C4-2B (cell line): ENCODE results near the gene ASCL1.

Experiments
- H3K27ac ChIP-seq: fragments of 450-650 bp; 2 replicates; pipeline ENCODE4 v1.5.1; 2017
- ZFX ChIP-seq: fragments of 450-650 bp; IDR thresholded peaks from 2 replicates; pipeline ENCODE4 v1.6.1; 2017
- TF ChIP-seq, protein P1 (sequence below): fragments of 450-650 bp; conservative IDR thresholded peaks from 2 replicates; pipeline ENCODE4 v1.5.1; 2017; ENCODE audit warnings: mild to moderate bottlenecking

ASCL1 gene

GRCh38 chr12:102966200-102966863 is 8.9 kb downstream of the ASCL1 start:
- no peak overlapping the region for H3K27ac ChIP-seq
- TF ChIP-seq ZFX, result no peak
- TF ChIP-seq, protein P1, sequence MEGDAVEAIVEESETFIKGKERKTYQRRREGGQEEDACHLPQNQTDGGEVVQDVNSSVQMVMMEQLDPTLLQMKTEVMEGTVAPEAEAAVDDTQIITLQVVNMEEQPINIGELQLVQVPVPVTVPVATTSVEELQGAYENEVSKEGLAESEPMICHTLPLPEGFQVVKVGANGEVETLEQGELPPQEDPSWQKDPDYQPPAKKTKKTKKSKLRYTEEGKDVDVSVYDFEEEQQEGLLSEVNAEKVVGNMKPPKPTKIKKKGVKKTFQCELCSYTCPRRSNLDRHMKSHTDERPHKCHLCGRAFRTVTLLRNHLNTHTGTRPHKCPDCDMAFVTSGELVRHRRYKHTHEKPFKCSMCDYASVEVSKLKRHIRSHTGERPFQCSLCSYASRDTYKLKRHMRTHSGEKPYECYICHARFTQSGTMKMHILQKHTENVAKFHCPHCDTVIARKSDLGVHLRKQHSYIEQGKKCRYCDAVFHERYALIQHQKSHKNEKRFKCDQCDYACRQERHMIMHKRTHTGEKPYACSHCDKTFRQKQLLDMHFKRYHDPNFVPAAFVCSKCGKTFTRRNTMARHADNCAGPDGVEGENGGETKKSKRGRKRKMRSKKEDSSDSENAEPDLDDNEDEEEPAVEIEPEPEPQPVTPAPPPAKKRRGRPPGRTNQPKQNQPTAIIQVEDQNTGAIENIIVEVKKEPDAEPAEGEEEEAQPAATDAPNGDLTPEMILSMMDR, result no peak

DNA sequence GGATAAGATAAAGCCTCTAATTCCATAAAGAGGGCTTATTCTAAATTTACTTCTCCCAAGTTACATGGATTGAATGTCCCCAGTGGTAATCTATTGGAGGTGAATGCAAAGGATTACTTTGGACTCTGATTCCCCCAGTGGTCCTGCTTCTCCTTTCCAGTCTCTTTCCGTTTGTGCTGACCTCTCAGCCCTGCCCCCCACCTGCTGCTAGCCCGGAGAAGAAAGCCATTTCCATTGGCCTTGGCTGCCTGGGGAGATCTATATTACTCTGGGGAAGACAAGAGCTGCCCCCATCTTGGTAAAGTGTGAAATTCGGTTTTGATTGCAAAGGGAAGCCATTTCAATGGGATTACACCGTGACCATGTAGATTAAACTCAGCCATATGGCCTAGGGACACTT is 13.3 kb downstream of the ASCL1 start:
- no peak overlapping the region for H3K27ac ChIP-seq
- TF ChIP-seq, protein P1, result no peak
- TF ChIP-seq ZFX, result no peak

DNA sequence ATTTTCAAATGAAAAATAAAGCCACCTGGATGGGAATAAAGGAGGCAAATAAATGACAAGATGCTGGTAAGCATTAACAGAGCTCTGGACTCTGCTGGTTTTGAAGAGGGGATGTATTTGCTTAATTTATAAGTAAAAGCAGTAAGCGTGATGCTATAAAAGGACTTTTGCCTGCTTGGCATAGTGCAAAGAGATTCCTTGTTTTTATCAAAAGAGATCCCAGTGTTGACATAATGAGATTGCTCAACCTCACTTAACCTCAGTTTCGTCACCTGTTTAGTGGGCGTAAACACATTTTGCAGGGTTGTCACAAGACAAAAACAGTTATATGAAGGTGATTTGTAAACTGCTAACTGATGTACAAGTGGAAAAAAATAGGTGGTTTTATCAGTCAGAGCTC is 13.8 kb downstream of the ASCL1 start:
- TF ChIP-seq, protein P1, result no peak
- no peak for TF ChIP-seq ZFX
- no peak overlapping the region for H3K27ac ChIP-seq

GRCh38 chr12:102973583-102973982 is 16.1 kb downstream of the ASCL1 start:
- no peak overlapping the region for H3K27ac ChIP-seq
- TF ChIP-seq ZFX, result no peak
- TF ChIP-seq, protein P1, result no peak

DNA sequence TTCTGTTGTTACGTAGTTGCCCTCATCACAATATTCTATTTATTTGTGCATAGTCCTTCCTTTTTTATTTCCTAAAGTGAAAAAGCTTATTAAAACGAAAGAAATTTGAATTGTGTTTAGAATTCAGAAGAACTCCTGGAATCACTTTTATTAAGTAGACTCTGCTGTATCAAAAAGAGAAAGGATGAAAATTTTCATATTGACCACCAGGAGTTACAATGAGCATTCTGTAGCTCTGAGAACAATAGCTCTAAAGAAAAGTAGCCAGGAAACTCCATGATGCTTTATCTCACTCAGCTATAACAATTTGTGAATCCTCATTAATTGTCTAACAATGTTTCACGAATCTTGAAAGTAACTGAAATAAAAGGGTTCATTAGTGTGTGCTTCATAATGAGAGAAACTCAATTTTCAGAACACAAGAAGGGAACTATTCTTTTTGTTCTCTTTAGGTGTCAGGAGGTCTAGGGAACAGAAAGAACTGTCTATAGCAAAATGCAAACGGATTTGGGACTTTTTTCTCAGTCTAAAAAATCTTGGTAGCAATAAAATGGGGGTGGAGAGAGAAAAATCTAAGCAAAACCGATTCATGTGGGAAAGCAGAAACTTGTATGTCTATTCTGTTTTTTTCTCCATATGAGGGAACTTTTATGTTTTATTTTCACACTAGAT is 19.3 kb downstream of the ASCL1 start:
- no peak for TF ChIP-seq ZFX
- TF ChIP-seq, protein P1, result peak; percentile 21; the same call in 1 of the 2 replicates
- no peak overlapping the region for H3K27ac ChIP-seq

DNA sequence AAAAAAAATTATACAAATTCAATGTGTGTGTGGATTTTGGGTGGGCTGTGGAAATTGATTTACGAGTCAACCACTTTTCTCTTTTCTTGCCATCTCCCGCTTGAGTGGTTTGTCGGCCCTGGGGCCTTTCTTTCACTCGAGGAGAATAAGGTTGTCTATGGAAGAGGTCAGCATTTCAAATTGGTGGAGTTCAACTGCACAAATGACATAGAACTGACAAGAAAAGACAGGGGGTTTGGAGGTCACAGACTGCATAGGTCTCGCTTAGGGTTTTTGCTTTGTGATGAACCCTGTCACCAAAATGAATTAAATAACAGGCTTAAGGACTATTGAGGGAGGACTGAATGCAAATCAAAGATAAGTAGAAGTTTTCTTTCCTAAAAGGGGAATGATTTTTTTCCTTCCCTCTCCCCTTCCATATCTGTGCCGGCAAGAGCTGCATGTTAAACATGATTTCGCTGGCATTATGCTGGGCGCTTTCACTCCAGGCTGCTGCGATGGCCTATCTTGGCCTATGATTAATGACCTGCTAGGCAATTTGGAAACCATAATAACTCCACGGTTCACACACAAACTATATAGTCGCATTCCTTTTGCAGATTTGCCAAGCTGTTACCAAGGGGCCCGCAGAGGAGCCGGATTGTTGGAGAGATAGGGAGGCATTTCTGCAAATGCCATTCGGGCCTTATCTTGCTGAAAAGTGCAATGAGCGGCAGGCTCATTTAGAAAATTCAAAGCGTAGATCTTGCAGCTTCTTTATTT is 20.7 kb downstream of the ASCL1 start:
- TF ChIP-seq, protein P1, result no peak
- no peak for TF ChIP-seq ZFX
- H3K27ac ChIP-seq, result no peak overlapping the region

DNA sequence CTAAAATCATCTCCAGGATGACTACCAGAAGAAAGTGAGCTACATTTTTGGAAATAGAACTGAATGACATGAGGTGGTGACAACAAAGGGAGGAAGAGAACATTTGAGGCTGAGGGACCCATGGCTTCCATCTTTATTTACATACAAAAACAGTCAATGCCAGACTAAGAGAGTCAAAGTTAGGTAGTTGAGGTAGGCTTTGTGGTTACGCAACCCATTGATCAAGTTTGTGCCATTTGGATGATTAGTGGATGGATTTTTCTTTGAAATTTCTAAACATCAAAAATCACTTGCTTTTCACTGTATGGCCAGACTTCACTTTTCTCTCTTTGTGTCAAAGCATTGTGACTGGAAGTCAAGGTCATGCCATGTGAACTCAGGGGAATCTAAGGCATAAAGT is 22.9 kb downstream of the ASCL1 start:
- TF ChIP-seq, protein P1, result no peak
- no peak for TF ChIP-seq ZFX

More for the DNA sequence above, 22.9 kb downstream of the ASCL1 start:
- no peak overlapping the region for H3K27ac ChIP-seq
